Measurements from ENCODE around the gene AGR2. TPM values are rescaled to one million over a fixed set of nuclear protein-coding genes. Genes with fewer than 3 reads are reported as not detected.

The AGR2 gene
- total RNA-seq, 1 donor from 2014 or later, result 2.9 TPM

DNA sequence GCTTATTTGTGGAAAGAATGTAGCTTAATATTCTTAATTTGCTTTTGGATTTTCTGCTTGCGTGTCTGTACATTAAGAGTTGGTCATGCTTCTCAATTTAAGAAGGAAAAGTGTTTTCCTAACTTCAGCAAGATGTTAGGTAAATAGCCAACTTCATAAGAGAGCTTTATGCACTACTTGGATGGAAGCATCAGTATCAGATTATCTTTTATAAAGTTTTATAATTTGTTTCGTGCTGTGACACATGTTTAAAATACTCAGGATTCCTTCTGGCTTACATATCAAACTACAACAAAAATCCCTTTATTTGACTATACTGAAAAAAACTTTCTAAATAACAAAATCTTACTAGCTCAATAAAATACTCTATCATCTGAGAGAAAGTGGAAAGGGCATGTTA is 34.8 kb upstream of the AGR2 start:
- H3K27ac Mint-ChIP-seq, result peak overlapping the region; percentile 60
- DNase-seq (ENCODE audit: low spot score in 2 of 2, unreplicated experiment in 2 of 2), result no peak

DNA sequence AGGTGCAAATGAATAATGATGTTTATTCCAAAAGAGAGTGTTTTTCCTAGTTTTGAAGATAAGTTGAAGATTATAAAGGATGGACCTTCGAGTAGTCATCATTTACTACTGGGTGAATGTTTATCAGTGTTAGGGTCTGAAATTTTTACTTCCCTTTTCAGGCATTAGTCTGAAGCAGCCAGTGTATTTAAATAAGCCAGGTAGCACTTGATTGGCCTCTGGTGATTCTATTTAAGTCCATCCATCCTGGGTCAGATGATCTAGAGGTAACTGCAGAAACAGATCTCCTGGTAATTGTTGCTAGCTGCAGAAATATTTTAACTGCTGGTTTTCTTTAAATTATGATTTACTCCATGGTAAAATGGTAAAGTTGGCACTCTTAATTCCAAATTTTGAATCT is 34.1 kb upstream of the AGR2 start:
- no peaks in the 10 kb centered on the region for H3K36me3 Mint-ChIP-seq
- TF ChIP-seq, protein P1, sequence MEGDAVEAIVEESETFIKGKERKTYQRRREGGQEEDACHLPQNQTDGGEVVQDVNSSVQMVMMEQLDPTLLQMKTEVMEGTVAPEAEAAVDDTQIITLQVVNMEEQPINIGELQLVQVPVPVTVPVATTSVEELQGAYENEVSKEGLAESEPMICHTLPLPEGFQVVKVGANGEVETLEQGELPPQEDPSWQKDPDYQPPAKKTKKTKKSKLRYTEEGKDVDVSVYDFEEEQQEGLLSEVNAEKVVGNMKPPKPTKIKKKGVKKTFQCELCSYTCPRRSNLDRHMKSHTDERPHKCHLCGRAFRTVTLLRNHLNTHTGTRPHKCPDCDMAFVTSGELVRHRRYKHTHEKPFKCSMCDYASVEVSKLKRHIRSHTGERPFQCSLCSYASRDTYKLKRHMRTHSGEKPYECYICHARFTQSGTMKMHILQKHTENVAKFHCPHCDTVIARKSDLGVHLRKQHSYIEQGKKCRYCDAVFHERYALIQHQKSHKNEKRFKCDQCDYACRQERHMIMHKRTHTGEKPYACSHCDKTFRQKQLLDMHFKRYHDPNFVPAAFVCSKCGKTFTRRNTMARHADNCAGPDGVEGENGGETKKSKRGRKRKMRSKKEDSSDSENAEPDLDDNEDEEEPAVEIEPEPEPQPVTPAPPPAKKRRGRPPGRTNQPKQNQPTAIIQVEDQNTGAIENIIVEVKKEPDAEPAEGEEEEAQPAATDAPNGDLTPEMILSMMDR (IDR thresholded peaks at IDR 0.05; ENCODE audit: unreplicated experiment), result no peak
- H3K27me3 Mint-ChIP-seq (ENCODE audit: low read depth), result no peaks in the 10 kb centered on the region
- peak overlapping the region; percentile 32 for H3K27ac Mint-ChIP-seq
- no peak overlapping the region for H3K4me3 Mint-ChIP-seq
- peaks cover 22% of the 10 kb centered on the region for H3K4me1 Mint-ChIP-seq
- peaks cover 5% of the 10 kb centered on the region for H3K9me3 Mint-ChIP-seq
- DNase-seq (ENCODE audit: low spot score in 2 of 2, unreplicated experiment in 2 of 2), result no peak

More for the DNA sequence above, 34.8 kb upstream of the AGR2 start:
- Mint-ChIP-seq H3K36me3 (no peaks in the 10 kb centered on the region), H3K9me3 (peaks cover 8% of the 10 kb centered on the region), H3K4me1 (peaks cover 22% of the 10 kb centered on the region), H3K4me3 (no peak overlapping the region), H3K27me3 (ENCODE audit: low read depth) (no peaks in the 10 kb centered on the region)
- TF ChIP-seq, protein P1 (IDR thresholded peaks at IDR 0.05; ENCODE audit: unreplicated experiment), result no peak

DNA sequence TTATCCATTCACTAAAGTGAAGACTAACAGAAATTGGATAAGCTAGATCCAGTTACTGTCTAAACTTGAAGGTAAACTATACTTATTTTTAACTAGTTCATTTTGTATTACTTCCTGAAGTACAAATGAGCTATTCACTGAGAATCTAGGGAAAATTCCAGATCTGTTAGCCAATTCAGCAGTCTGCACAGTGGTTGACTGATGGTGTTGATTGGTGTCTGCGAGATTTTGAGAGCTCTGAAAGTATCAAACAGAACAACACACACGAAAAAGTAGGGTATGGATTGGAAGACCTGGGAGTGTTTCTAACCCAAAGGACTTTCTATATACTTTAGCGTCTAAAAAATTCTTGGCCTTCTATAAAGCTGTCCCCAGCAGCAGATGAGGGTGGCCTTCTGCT is 33.6 kb upstream of the AGR2 start:
- Mint-ChIP-seq H3K27me3 (ENCODE audit: low read depth) (no peaks in the 10 kb centered on the region), H3K4me3 (no peak overlapping the region)
- DNase-seq (ENCODE audit: low spot score in 2 of 2, unreplicated experiment in 2 of 2), result no peak

DNA sequence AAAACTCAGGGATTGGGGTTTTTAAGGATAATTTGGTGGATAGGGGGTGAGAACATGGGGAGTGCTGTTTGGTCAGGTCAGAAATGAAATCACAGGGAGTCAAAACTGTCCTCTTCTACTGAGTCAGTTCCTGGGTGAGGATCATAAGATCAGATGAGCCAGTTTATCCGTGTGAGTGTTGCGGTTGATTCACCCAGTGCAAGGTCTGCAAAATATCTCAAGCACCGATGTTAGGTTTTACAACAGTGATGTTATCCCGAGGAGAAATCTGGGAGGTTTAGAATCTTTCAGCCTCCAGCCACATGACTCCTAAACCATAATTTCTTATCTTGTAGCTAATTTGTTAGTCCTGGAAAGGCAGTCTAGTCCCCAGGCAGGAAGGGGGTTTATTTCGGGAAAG is 31.7 kb upstream of the AGR2 start:
- Mint-ChIP-seq H3K27ac (no peak overlapping the region), H3K9me3 (peaks cover 12% of the 10 kb centered on the region), H3K36me3 (no peaks in the 10 kb centered on the region), H3K27me3 (ENCODE audit: low read depth) (no peaks in the 10 kb centered on the region), H3K4me3 (no peak overlapping the region), H3K4me1 (peaks cover 27% of the 10 kb centered on the region)
- DNase-seq (ENCODE audit: low spot score in 2 of 2, unreplicated experiment in 2 of 2), result no peak
- TF ChIP-seq, protein P1 (IDR thresholded peaks at IDR 0.05; ENCODE audit: unreplicated experiment), result no peak

More for the DNA sequence above, 33.6 kb upstream of the AGR2 start:
- TF ChIP-seq, protein P1 (IDR thresholded peaks at IDR 0.05; ENCODE audit: unreplicated experiment), result no peak
- H3K27ac Mint-ChIP-seq, result peak overlapping the region; percentile 32
- no peaks in the 10 kb centered on the region for H3K36me3 Mint-ChIP-seq
- H3K4me1 Mint-ChIP-seq, result peaks cover 22% of the 10 kb centered on the region
- H3K9me3 Mint-ChIP-seq, result peaks cover 5% of the 10 kb centered on the region

DNA sequence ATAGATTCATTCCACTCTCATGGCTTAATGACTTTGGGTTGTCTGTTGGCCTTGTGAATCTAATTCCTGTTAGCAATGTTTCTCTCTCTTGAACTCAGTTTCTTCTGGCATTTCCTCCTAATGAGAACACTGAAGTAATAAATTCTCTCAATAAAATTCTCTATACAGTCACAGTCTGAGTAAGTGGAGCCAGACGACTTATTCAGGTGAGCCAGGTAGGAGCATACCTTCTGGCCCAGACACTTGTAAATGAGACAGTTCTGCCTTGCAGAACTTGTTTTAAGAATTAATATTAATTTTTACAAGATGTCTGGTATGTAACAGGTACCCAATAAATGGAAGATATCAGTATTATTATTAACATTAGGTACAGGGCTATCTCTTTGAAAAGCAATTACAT is 28.6 kb upstream of the AGR2 start:
- DNase-seq (ENCODE audit: low spot score in 2 of 2, unreplicated experiment in 2 of 2), result no peak
- Mint-ChIP-seq H3K27ac (peak overlapping the region; percentile 37), H3K27me3 (ENCODE audit: low read depth) (no peaks in the 10 kb centered on the region), H3K4me3 (no peak overlapping the region), H3K36me3 (peaks cover 8% of the 10 kb centered on the region), H3K4me1 (peaks cover 6% of the 10 kb centered on the region), H3K9me3 (peaks cover 26% of the 10 kb centered on the region)
- TF ChIP-seq, protein P1 (IDR thresholded peaks at IDR 0.05; ENCODE audit: unreplicated experiment), result no peak

DNA sequence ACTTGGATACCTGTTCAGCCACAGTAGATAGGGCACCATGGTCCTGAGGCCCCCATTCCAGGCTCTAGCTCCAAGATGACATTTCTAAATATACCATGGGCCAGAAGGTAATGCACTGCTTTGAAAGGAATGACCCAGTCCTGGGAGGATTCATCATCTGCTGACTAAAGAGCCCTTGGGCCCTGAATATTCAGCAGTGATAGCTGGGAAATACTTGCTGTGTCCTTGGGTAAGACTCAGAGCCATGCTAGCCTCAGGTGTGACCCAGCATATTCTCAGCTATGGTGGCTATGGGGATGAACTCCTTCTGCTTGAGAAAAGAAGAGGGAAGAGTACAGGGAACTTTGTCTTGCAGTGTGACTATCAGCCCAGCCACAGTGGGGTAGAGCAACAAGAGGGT is 21.3 kb upstream of the AGR2 start:
- no peak overlapping the region for H3K4me3 Mint-ChIP-seq
- no peaks in the 10 kb centered on the region for H3K4me1 Mint-ChIP-seq
- no peak overlapping the region for H3K27ac Mint-ChIP-seq
- peaks cover 25% of the 10 kb centered on the region for H3K9me3 Mint-ChIP-seq
- TF ChIP-seq, protein P1 (IDR thresholded peaks at IDR 0.05; ENCODE audit: unreplicated experiment), result no peak
- no peak for DNase-seq (ENCODE audit: low spot score in 2 of 2, unreplicated experiment in 2 of 2)
- no peaks in the 10 kb centered on the region for H3K27me3 Mint-ChIP-seq (ENCODE audit: low read depth)
- H3K36me3 Mint-ChIP-seq, result peaks cover 8% of the 10 kb centered on the region
